HG02938 (cell line): ENCODE results near the gene STX8.
"Not testable (repeated sequence)": the region's sequence is repeated elsewhere in the genome, so short reads cannot be mapped to it uniquely, and the experiment has no call there.

ENCODE experiments used
- ATAC-seq: cut with Tn5 transposase; IDR thresholded peaks from one replicate; pipeline ENCODE4 v1.9.1; 2021; ENCODE audit warnings: mild to moderate bottlenecking, moderate library complexity; ENCODE audit not compliant: unreplicated experiment

STX8 gene

DNA sequence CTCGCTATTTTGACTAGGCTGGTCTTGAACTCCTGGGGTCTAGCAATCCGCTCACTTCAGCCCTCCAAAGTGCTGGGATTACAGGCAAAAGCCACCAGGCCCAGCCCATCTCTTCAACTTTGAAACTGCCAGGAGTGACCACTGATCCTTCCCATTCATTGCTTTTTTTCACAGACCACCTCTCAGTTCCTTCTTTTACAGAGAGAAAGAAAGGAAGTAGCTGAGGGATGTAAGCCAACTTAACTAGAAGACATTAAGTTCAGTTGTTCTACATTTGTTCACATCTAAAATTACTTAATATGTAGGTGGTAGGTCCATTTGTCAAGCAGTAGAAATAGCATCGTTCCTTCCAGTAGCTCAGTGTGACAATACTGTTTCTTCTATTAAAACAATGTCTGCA lies 219.8 kb downstream of the STX8 start:
- no peak for ATAC-seq

DNA sequence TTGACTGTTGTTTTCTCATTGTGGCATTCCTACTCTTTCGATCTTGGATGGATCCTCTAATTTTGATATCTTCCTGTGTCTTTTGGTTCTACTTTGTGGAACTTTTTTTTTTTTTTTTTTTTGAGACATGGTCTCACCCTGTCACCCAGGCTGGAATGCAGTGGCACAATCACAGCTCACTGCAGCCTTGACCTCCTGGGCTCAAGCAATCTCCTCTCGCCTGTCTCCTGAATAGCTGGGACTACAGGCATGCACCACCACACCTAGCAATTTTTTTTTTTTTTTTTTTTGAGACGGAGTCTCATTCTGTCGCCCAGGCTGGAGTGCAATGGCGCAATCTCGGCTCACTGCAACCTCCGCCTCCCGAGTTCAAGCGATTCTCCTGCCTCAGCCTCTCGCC lies 220.4 kb downstream of the STX8 start:
- ATAC-seq, result not testable (repeated sequence)

DNA sequence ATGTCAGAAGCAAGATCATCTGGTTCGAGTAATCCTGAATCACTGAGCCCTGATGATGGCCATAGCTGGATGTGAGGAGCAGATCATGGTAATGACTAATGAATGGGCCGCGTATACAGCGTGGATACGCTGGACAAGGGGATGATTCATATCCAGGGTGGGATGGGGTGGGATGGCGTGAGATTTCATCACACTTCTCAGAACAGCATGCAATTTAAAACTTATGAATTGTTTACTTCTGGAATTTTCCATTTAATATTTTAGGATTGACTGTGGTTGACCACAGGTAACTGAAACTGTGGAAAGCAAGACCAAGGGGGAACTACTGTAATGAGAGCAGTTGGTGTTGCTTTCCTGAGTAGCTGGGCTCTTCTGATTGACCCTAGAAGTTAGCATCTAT lies 225.5 kb downstream of the STX8 start:
- no peak for ATAC-seq

DNA sequence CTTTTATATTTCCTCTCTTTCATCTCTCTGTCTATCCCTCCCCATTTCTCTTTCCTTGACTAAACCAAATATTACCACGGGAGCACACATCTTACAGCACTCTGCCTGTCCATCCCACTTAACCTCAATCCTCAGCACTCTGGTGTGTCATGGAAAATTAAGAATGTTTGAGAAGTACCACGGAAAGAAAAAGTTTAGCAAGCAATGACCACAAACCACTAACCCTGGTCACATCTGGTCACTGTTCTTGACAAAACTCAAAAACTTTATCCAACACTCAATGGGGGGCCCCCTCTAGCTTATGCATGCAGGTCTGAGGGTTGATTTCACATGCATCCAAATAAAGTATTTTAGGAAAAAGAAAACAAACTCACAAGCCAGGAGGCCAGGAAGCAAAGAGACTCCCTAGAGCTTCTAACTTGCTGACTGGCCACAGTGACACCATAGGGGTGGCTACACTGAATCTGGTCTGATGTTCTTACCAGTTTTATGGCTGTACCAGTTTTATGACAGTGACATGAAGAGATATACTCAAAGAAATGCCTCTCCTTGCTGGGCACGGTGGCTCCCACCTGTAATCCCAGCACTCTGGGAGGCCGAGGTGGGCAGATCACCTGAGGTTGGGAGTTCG lies 229.2 kb downstream of the STX8 start:
- no peak for ATAC-seq

DNA sequence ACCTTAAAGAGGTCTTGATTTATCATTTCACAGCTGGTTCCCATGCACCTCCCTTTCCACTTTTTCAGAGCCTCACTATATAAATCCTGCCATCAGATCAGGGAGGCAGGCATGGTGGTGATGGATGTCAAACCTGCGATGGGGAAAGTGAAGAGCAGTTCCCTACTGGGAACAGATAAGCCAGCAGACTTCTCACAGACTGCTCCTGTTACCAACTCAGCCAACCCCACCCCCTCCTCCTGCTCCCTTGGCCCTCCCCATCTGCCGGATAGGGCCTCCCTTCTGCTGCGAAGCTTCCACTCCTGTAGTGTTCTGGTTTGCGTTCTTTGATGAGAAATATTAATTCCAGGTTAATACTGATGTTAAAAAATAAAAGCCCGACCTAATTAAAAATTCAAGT lies 232.1 kb downstream of the STX8 start:
- no peak for ATAC-seq

DNA sequence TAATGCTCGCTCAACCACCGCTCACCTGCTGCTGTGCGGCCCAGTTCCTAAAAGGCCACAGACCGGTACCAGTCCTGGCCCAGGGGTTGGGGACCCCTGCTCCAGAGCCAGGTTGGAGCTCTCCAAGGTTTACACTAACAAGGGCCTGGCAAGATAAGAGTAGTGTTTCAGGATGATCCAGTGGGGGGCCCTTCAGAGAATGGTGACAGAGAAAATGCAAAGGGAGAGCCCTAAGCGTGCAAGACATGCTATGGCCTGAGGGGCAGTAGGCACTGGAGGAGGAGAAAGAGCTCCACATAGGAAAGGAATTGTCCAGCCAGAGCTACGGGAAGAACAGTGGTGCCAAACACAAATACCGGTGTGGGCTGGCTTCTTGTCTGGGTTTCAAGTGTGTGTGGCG lies 233.4 kb downstream of the STX8 start:
- no peak for ATAC-seq

DNA sequence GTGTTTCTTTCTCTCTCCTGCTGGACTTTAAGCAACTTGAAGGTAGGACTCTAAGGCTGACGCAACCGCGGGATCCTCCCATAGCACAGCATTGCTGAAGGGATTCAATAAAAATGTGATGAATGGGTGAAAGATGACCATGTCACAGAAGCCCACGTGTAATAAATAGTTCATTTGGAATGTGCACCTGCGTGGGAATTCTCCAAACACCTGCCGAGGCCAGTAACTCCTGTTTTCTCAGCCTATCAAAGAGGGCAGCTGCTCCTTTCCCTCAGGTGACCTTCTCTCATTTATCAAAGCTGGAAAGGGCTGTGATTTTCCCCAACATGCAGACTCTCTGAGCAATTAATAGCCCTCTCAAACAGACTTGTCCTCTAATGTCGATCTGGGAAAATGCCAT lies 235.7 kb downstream of the STX8 start:
- ATAC-seq, result no peak

DNA sequence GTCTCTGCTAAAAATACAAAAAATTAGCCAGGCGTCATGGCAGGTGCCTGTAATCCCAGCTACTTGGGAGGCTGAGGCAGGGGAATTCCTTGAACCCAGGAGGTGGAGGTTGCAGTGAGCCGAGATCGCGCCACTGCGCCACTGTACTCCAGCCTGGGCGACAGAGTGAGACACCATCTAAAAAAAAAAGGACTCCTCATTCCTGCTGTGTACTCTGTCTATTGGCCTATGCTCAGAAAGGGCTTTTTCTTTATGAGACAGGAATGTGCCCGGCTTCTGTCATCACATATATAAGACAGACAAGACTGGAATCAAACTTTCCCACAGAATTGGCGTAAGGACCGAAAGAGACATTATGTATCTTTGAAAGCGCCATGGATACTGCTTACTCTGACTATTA lies 236.1 kb downstream of the STX8 start:
- not testable (repeated sequence) for ATAC-seq

DNA sequence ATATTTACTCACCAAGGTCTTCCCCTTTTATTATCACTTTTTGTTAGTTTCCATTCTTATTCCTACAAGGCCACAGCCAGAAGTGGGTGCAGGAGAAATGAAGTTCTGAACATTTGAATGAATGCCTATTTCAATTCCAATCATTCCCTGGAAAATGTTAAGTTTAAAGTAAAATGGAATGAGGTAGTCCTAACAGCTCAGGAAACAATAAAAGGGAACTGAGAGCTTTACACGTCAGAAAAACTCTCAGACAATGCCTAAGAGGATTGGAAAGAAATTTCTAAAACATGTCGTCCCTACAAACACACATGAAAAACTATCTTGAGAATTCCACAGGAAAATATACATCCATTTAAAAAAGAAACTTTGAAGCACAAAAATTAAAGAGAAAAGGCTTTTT lies 238.8 kb downstream of the STX8 start:
- no peak for ATAC-seq

DNA sequence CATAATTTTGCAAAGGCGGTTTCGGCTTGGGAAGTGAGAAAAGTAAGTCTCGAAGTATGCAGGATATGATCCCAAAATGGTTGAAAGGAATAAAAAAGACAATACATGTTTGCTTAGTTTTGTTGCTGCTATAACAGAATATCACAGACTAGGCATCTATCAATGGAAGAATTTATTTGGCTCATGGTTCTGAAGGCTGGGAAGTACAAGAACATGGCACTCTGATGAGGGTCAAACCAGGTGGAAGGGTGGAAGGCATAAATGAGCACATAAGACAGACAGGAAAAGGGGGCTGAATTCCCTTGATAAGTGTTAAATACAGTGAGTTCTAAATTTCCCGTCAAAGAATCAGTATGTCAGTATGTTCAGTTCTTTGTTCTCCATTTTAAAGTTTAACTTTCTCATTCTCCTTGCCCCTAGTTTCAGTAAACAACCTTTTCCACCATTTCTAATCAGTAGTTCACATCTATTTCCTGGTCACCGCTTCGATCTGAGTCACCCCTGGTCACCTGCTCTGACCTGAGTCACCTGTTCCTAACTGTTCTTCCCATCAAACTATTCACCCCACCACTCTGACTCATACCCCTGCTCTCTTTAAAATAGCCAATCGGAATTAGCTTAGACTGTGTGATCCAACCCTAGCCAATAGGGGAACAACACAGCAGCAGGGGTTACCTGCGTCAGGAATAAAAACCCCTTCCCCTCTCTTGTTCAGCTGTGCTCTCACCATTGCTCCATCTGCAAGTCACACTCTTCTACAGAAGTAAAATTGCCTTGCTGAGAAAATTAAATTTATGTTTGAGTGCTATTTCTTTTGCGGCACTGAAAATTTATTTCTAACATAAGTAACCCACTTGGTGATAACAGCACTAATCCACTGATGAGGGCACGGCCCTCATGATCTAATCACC lies 240.8 kb downstream of the STX8 start:
- ATAC-seq, result no peak

DNA sequence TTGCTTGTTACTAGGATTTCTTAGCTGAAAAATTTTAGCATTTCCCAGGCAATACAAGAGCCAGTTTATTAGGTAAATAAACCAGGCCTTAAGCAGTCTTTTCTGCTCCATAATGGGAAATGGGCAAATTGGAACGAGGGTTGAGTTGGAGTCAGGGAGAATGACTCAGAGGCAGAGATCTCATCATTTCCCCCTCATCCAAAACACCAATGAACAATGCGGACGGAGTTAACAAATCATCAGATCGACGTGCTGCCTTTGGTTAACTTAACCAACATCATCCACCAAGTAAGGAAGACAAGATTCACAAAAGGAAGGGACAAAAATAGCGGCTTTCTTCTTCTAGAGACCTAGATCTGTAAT lies 243.5 kb downstream of the STX8 start:
- no peak for ATAC-seq

DNA sequence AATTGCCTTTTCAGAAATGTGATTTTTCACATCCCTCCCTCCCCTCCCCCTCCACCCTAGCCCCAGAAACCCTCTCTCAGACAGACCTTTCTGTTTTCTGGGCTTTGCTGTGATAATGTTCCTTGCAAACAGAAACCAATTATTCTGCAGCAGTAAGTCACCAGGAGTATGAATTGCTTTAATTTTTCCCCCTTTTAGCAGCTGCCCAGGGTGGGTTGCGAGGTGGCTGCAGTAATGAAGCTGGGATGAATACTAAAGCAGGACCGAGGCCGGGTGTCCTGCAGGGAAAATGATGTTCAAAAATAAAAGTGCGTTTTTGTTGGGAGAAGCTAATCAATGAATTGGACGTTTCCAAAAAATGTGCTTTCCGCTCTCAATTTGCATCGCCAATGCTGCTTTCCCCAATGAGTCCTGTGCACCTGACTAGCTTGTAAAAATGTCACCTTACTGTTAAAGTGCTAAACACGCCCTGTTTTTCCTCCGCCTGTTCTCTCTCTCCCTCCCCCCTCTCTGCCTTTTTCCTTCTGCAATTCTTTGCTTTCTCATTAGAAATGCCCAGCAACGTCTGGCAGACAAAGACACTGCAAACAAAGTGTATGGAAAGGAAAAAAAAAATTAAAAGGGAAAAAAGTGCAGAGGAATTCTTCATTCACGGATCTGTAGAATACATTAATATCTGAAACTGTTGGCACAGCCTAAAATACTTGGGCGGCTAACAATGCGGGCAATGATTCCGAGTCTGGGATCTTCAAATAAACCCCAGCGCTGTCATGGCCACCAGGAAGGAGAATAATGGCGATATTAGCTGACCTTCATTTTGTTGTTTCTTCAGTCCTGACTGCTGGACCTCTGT lies 244.1 kb downstream of the STX8 start:
- ATAC-seq, result no peak

DNA sequence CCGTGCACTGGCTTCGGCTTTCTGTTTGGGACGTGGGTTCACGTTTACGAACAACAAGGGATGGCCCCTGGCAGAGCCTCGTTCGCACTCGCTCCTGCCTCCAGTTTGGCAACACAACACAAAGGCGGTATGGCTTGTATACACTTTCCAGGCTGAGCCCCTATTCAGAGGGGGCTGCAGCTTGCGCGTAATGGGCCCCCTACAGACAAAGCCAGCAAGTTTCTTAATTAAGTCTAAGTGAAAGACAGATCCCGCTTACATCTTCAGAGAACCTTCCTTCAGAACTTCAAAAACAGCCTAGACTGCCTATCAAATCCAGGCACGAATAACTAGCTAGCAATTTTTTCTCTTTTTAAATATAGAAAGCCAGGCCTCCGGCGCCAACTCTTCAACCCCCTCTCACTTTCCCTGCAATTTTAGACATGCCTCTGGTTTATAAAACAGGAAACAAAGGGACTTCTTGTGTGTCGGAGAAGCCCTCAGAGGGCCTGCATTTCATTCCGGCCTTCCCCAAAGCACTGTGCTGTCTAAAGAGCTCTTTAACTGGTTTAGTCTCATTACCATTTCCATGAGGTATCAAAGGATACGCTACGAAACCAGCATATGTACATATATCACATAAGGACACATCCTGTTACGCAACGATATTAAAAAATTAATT lies 244.9 kb downstream of the STX8 start:
- ATAC-seq, result no peak

DNA sequence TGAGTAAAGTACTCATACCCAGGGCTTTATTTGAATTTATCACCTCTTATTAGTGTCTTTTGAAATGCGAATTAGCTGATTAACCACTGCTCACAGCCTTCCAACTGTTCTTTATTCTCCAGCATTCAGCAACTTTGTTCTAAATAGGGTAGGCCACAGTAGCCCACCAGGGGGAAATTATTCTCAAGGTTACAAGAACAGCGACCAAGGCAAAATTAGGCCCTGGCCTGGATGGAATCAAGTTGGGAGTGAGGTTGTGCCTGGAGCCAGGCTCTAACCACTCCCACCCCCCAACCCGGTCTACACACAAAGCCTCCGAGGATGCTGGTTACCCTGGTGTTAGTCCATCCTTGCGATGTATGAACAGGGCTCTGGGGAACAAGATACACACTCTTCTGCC lies 245.5 kb downstream of the STX8 start:
- no peak for ATAC-seq

DNA sequence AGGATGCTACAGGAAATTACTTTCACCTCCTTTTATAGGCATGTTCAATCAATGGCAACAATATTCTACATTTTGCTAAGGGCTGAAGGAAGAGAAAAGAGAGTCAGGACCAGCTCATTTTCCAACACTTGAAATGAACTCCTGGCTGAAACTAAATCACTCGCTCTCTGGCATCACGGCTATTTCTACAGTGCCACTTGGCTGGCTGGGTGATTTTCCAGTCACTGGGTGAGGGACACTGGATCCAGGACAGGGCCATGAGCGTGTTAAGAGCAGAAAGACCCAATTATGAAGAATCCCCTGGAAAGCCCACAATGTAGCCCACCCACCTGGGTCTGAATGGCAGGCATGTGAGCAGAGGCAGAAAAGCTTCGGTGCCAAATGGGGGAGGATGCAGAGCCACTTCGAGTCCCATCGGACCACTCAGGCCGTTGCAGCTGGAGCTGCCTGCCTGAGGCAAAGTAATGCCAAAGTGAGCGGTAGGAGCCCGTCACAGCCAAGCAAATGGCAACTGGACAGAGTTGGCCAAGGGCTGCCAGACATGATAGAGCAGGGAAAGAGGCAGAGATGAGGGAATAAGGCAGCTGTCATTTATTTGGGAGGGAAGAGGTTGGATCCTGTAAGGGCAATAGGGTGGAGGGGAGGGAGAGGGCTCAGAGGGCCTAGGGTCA lies 246.2 kb downstream of the STX8 start:
- no peak for ATAC-seq

DNA sequence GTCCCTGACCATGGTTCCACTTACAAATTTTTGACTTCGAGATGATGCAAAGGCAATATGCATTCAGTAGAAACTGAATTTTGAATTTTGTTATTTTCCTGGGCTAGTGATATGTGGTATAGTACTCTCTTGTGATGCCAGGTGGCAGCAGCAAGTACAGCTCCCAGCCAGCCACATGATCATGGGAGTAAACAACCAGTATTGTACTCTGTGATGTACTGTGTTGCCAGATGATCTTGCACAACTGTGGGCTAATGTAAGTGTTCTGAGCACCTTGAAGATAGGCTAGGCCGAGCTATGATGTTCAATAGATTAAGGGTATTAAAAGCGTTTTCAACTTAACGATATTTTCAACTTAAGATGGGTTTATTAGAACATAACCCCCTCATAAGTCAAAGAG lies 250.8 kb downstream of the STX8 start:
- ATAC-seq, result no peak

DNA sequence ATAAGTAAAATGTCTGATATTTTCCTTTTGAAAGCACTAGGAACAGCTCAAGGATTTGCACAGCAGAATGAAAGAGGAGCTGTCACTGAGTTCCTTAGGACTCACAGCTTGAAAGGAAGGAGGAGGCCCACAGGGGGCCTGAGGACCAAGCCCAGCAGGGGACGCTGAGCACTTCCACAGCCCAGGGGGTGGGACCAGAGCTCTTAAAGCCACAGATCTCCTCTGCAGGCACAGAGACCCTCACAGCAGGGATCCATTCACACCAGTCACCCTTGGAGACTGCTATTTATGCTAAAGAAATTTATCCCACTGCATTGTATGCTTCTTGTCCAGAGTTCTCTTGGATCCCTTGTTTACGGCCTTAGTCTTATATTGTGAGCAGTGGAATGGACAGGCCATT lies 253.3 kb downstream of the STX8 start:
- ATAC-seq, result no peak

DNA sequence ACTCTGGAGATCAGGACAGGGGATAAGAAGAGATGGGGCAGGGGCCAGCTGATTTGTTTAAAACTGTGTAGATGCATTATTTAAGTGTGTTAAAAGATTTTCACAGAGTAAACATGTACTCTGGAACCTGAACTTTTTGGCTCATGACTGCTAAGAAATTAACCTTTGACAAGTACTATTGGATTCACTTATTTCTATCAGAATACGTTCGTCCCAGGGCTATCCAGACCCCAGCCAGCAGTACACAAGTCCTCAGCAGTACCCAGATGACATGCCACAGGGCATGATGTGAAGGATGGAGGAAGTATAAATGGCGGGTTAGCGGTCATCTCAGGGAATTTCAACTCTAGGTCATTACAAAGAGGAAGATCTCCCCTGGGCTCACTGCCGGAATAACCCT lies 253.7 kb downstream of the STX8 start:
- ATAC-seq, result no peak

DNA sequence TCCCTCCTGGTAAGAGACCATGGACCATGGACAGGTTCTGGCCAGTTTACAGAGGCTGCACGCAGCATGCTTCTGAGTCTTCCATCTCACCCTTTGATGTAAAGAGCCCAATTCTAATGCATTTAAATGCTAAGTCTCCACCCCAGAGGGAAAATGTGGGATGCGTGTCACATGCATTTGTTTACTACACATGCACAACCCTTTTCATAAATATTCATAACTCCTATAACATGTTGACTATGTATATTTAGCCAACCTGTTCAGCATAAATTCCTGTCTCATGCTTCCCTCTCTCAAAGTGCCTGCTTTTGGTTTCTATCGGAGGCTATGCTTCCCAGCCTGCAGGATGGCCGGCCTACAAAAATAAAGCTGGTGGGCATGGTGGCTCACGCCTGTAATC lies 260.3 kb downstream of the STX8 start:
- no peak for ATAC-seq

DNA sequence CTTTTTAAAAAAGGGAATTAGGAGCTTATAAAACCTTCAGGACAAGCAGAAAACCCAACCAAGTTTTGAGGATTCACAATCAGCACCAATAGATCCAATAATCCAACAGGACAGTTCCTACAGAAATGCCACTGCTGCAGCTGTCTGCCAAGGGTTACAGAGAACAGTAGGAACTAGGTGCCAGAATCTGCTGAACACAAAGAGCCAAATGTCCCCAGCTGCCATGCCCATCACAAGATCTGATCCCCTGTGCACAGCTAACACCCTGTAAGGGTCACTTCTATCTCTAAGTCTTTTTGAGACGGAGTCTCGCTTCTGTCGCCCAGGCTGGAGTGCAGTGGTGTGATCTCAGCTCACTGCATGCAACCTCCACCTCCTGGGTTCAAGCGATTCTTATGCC lies 262.3 kb downstream of the STX8 start:
- no peak for ATAC-seq

DNA sequence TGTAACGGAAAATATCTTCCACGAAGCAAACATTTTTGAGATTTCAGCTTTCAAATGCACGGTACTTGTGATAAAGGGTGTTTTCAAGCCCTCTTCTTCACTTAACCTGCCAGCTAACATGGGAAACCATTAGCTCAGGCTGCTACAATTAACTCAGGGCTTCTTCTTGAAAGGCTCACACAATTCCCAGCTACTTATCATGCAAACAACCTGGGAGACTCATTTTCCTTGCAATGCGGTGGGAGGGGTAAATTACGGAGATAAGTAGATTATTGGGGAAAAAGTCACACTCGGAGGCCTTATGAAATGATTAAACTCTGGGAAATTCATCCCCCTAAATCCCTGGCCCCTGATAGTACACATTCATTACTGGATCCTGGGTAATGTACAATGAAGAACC lies 266.4 kb downstream of the STX8 start:
- ATAC-seq, result no peak
